Endothelial cell of umbilical vein (primary cell): ENCODE results near the gene CD99L2. TPM values are rescaled to one million over a fixed set of nuclear protein-coding genes. Genes with fewer than 3 reads are reported as not detected.

ENCODE experiments used
- BruUV-seq: library from RNA; stranded (reverse); fragments of 400-500 nt; replicated peaks from 2 replicates; lab custom pipeline; 2021; lab: Mats Ljungman, UMichigan
- CTCF ChIA-PET: fragments of 300-600, 350-600 bp; sonication (Branson Sonifier 250); formaldehyde crosslinking; loops from one replicate; lab custom pipeline; 2021; ENCODE audit warnings: antibody characterized with exemption, inconsistent platforms; lab: Charles Lee
- POLR2A ChIA-PET: fragments of 300-600, 350-600 bp; sonication (Branson Sonifier 250); formaldehyde crosslinking; loops from one replicate; lab custom pipeline; 2021; ENCODE audit warnings: antibody characterized with exemption, inconsistent platforms; lab: Charles Lee
- DNase-seq: peaks from one replicate; pipeline ENCODE4 v3.0.0-alpha.2; 2011; ENCODE audit warnings: low read depth, low spot score
- FAIRE-seq: peaks from 2 replicates; lab custom pipeline; 2011; peaks lifted over from hg19 to GRCh38; lab: Jason Lieb, UNC
- H2AFZ ChIP-seq: 2 replicates; pipeline ENCODE4 v1.6.0; 2012; ENCODE audit warnings: low read depth, low read length, control low read depth, inconsistent platforms
- H3K27ac ChIP-seq: 2 replicates; pipeline ENCODE4 v1.5.1; 2011; ENCODE audit warnings: low read depth, mild to moderate bottlenecking, control low read depth, low read length, moderate library complexity; ENCODE audit not compliant: insufficient read depth
- H3K27me3 ChIP-seq, 2 experiments: 2 replicates each; pipeline versions ENCODE4 v1.6.0 to v1.6.1; 2011; ENCODE audit warnings: low read length in 2 of 2, mixed read lengths in 1 of 2; ENCODE audit not compliant: control insufficient read depth in 2 of 2, insufficient read depth in 2 of 2
- H3K36me3 ChIP-seq, 2 experiments: 2 replicates in 1 of 2; 3 replicates in 1 of 2; pipeline ENCODE4 v1.5.1; 2011; ENCODE audit warnings: low read length in 2 of 2, mild to moderate bottlenecking in 1 of 2, moderate library complexity in 1 of 2; ENCODE audit not compliant: control insufficient read depth in 2 of 2, insufficient read depth in 2 of 2; ENCODE audit errors: extremely low read depth in 1 of 2
- H3K4me1 ChIP-seq: 3 replicates; pipeline ENCODE4 v1.5.1; 2011; ENCODE audit warnings: mild to moderate bottlenecking, low read length; ENCODE audit not compliant: control insufficient read depth, insufficient read depth; ENCODE audit errors: extremely low read depth
- H3K4me2 ChIP-seq: 2 replicates; pipeline ENCODE4 v1.6.1; 2011; ENCODE audit warnings: low read length, control low read depth, mixed read lengths; ENCODE audit not compliant: insufficient read depth
- H3K4me3 ChIP-seq, 3 experiments: fragments of 200-600 bp in 1 of 3; sonication (generic), shearing (Covaris generic) in 1 of 3; replicated peaks in 1 of 3; 2 replicates each; pipeline ENCODE4 v1.5.1; 2011 to 2016; ENCODE audit warnings: control low read depth in 3 of 3, low read length in 3 of 3, mild to moderate bottlenecking in 2 of 3, inconsistent platforms in 1 of 3, low read depth in 1 of 3, moderate library complexity in 1 of 3; ENCODE audit not compliant: insufficient read depth in 1 of 3
- H3K79me2 ChIP-seq: 2 replicates; pipeline ENCODE4 v1.6.0; 2012; ENCODE audit warnings: low read length, inconsistent platforms; ENCODE audit not compliant: control insufficient read depth, insufficient read depth
- H3K9ac ChIP-seq: replicated peaks from 2 replicates; pipeline ENCODE3; 2011; ENCODE audit warnings: low read length, control low read depth; ENCODE audit not compliant: insufficient read depth; ENCODE audit errors: extremely low read depth
- H3K9me1 ChIP-seq: replicated peaks from 3 replicates; pipeline ENCODE4 v1.6.0; 2011; ENCODE audit warnings: mild to moderate bottlenecking, low read length; ENCODE audit not compliant: control insufficient read depth, insufficient read depth; ENCODE audit errors: extremely low read depth
- H3K9me3 ChIP-seq: replicated peaks from 2 replicates; pipeline ENCODE4 v1.5.1; 2012; ENCODE audit warnings: low read length, inconsistent platforms; ENCODE audit not compliant: control insufficient read depth, insufficient read depth
- H4K20me1 ChIP-seq: replicated peaks from 2 replicates; pipeline ENCODE3; 2011; ENCODE audit warnings: mild to moderate bottlenecking, low read length; ENCODE audit not compliant: control insufficient read depth, insufficient read depth; ENCODE audit errors: extremely low read depth
- CTCF ChIP-seq, 2 donors: IDR thresholded peaks; 1 replicate in 1 of 2; 2 replicates in 1 of 2; pipeline ENCODE4 v1.5.1; 2011; ENCODE audit warnings: low read length in 2 of 2, mild to moderate bottlenecking in 2 of 2, moderate library complexity in 2 of 2, control low read depth in 1 of 2, inconsistent platforms in 1 of 2, low read depth in 1 of 2; ENCODE audit not compliant: insufficient read depth in 1 of 2; ENCODE audit errors: extremely low read depth in 1 of 2
- EZH2 ChIP-seq: IDR thresholded peaks from 2 replicates; pipeline ENCODE4 v1.6.1; 2012; ENCODE audit warnings: borderline replicate concordance, low read depth, mild to moderate bottlenecking, moderate library complexity, low read length, inconsistent platforms; ENCODE audit not compliant: severe bottlenecking
- FOS ChIP-seq: IDR thresholded peaks from 2 replicates; pipeline ENCODE4 v1.6.1; 2011; ENCODE audit warnings: mild to moderate bottlenecking, low read length, moderate library complexity, borderline replicate concordance; ENCODE audit not compliant: insufficient read depth
- GATA2 ChIP-seq: IDR thresholded peaks from 2 replicates; pipeline ENCODE4 v1.7.0; 2011; ENCODE audit warnings: low read depth, mild to moderate bottlenecking, moderate library complexity, mixed read lengths, low read length; ENCODE audit not compliant: insufficient read length, insufficient read depth
- JUN ChIP-seq: IDR thresholded peaks from 2 replicates; pipeline ENCODE4 v1.6.1; 2011; ENCODE audit warnings: borderline replicate concordance, low read depth; ENCODE audit not compliant: insufficient read length, insufficient read depth
- MAX ChIP-seq: IDR thresholded peaks from 2 replicates; pipeline ENCODE4 v1.6.1; 2011; ENCODE audit not compliant: insufficient read depth, insufficient read length
- MYC ChIP-seq: IDR thresholded peaks from one replicate; pipeline ENCODE4 v1.6.1; 2011; ENCODE audit warnings: mild to moderate bottlenecking, low read depth, low read length
- POLR2A ChIP-seq: IDR thresholded peaks from 2 replicates; pipeline ENCODE4 v1.6.1; 2012; ENCODE audit warnings: low read depth, mild to moderate bottlenecking, control low read depth, low read length
- POLR2AphosphoS5 ChIP-seq: IDR thresholded peaks from 2 replicates; pipeline ENCODE4 v1.6.1; 2012; ENCODE audit warnings: low read depth, mild to moderate bottlenecking, control low read depth, low read length, moderate library complexity; ENCODE audit not compliant: insufficient read depth
- dilution Hi-C: fragments of 300-500 bp; cut with MboI; formaldehyde crosslinking; loops from one replicate; pipeline ENCODE4 v1.15.0; 2019; ENCODE audit warnings: low sequenced_read_pairs; ENCODE audit not compliant: extremely low pct_ligation_motif_present
- intact Hi-C: fragments of 100-400 bp; cut with micrococcal nuclease; formaldehyde crosslinking; loops from one replicate; pipeline ENCODE4 v1.10.0; 2022
- polyA plus RNA-seq, 4 experiments: library from polyadenylated mRNA; depleted of rRNA in 3 of 4; stranded (reverse) in 3 of 4; unstranded in 1 of 4; fragments of >200 nt; gene quantifications; 2 replicates each; pipeline versions ENCODE4 v1.2.1 to v1.2.3, GENCODE V29; 2011 to 2012; ENCODE audit warnings: missing spikeins in 1 of 4
- total RNA-seq: library from RNA; stranded (reverse); gene quantifications from 2 replicates; pipeline ENCODE4 v1.2.3, GENCODE V29; 2021

The CD99L2 gene
- total and polyA plus RNA-seq, 2 donors (not counting 3 experiments of a cell fraction or from before 2014, with no cell fraction given) = 33.2 to 43.4 TPM

- Histone ChIP-seq H3K4me2 (no peak overlapping the region), H3K4me1 (no peaks in the 10 kb centered on the region), H4K20me1 (no peaks in the 10 kb centered on the region), H2AFZ (no peak overlapping the region), H3K36me3 (no peaks in the 10 kb centered on the region), H3K9ac (no peak overlapping the region), H3K9me1 (no peaks in the 10 kb centered on the region), H3K79me2 (no peaks in the 10 kb centered on the region), H3K27ac (no peak overlapping the region), H3K9me3 (no peaks in the 10 kb centered on the region), H3K27me3 (no peaks in the 10 kb centered on the region), H3K4me3 (no peak overlapping the region)
- intact Hi-C loops = no loop called here
- DNase-seq (no peak), FAIRE-seq (no peak)
- CTCF ChIA-PET = no interaction called here
- no TSS peak for BruUV-seq
- dilution Hi-C loops = no loop called here
- no peak for TF ChIP-seq GATA2
- POLR2A ChIA-PET = no interaction called here
Observed at GRCh38 chrX:150857453-150857852, 41.0 kb downstream of the CD99L2 start.

- ChIA-PET CTCF (no interaction called here), POLR2A (no interaction called here)
- Histone ChIP-seq H3K36me3 (no peaks in the 10 kb centered on the region), H3K79me2 (no peaks in the 10 kb centered on the region), H4K20me1 (no peaks in the 10 kb centered on the region), H3K4me3 (no peak overlapping the region), H2AFZ (no peak overlapping the region), H3K27me3 (no peaks in the 10 kb centered on the region), H3K4me2 (no peak overlapping the region), H3K9me1 (no peaks in the 10 kb centered on the region), H3K9ac (no peak overlapping the region), H3K9me3 (no peaks in the 10 kb centered on the region), H3K27ac (no peak overlapping the region), H3K4me1 (no peaks in the 10 kb centered on the region)
- DNase-seq (no peak), FAIRE-seq (no peak)
- TF ChIP-seq POLR2A (no peak), FOS (no peak), MAX (no peak), POLR2AphosphoS5 (no peak), EZH2 (no peak), JUN (no peak), CTCF (IDR thresholded peaks at IDR 0.05; ENCODE audit: extremely low read depth in 1 of 2, insufficient read depth in 1 of 2, low read depth in 1 of 2, low read length in 2 of 2) (no peak), GATA2 (no peak), MYC (no peak)
- no TSS peak for BruUV-seq
- intact Hi-C loops = no loop called here
- dilution Hi-C loops = no loop called here
Observed at GRCh38 chrX:150856785-150857184, 41.7 kb downstream of the CD99L2 start.
